PC-3 (cell line): ENCODE results near the gene ARID5A. TPM values are rescaled to one million over a fixed set of nuclear protein-coding genes. Genes with fewer than 3 reads are reported as not detected.

Source experiments
- ATAC-seq: fragments of 200-7000 bp; cut with Tn5 transposase; 2 replicates; pipeline ENCODE4 v1.9.1; 2020; ENCODE audit warnings: mild to moderate bottlenecking, moderate library complexity
- BruUV-seq: library from RNA; stranded (reverse); fragments of 400-500 nt; replicated peaks from 2 replicates; lab custom pipeline; 2021; lab: Mats Ljungman, UMichigan
- CTCF ChIA-PET: fragments of 300-600 bp; sonication (Branson Sonifier 250); formaldehyde crosslinking; loops from one replicate; lab custom pipeline; 2022; ENCODE audit warnings: antibody characterized with exemption; lab: Charles Lee
- POLR2A ChIA-PET: fragments of 300-600 bp; sonication (Branson Sonifier 250); formaldehyde crosslinking; loops from one replicate; lab custom pipeline; 2022; ENCODE audit warnings: antibody characterized with exemption; ENCODE audit not compliant: unreplicated experiment; lab: Charles Lee
- DNase-seq: peaks from one replicate; pipeline ENCODE4 v3.0.0-alpha.2; 2015
- H2AFZ ChIP-seq: fragments of 300-600 bp; sonication (generic); 2 replicates; pipeline ENCODE4 v1.6.0; 2016; ENCODE audit warnings: antibody characterized with exemption, low read length
- H3F3A ChIP-seq: fragments of 300-600 bp; sonication (generic); one replicate; pipeline ENCODE4 v1.6.0; 2017; ENCODE audit warnings: antibody characterized with exemption, low read length, control low read depth, mild to moderate bottlenecking; ENCODE audit not compliant: unreplicated experiment
- H3K27ac ChIP-seq: fragments of 300-600 bp; sonication (generic); 2 replicates; pipeline ENCODE4 v1.5.1; 2016; ENCODE audit warnings: mild to moderate bottlenecking, low read length
- H3K27me3 ChIP-seq: fragments of 300-600 bp; sonication (generic); 2 replicates; pipeline ENCODE4 v1.6.1; 2016; ENCODE audit warnings: low read length, mixed read lengths
- H3K36me3 ChIP-seq: fragments of 300-600 bp; sonication (generic); 2 replicates; pipeline ENCODE4 v1.6.1; 2016; ENCODE audit warnings: low read depth, mixed run types, low read length, mixed read lengths
- H3K4me1 ChIP-seq: fragments of 300-600 bp; sonication (generic); 2 replicates; pipeline ENCODE4 v1.5.1; 2016; ENCODE audit warnings: low read length; ENCODE audit not compliant: insufficient read depth
- H3K4me2 ChIP-seq: fragments of 300-600 bp; sonication (generic); 2 replicates; pipeline ENCODE4 v1.6.0; 2016; ENCODE audit warnings: low read length
- H3K4me3 ChIP-seq: fragments of 300-600 bp; sonication (generic); 2 replicates; pipeline ENCODE4 v1.5.1; 2016; ENCODE audit warnings: mild to moderate bottlenecking, low read length, mixed read lengths
- H3K79me2 ChIP-seq: fragments of 300-600 bp; sonication (generic); 2 replicates; pipeline ENCODE4 v1.6.1; 2017; ENCODE audit warnings: low read length, mixed read lengths
- H3K9ac ChIP-seq: fragments of 300-600 bp; sonication (generic); 2 replicates; pipeline ENCODE4 v1.6.0; 2016; ENCODE audit warnings: mild to moderate bottlenecking, low read length
- H3K9me2 ChIP-seq: fragments of 300-600 bp; sonication (generic); replicated peaks from 2 replicates; pipeline ENCODE4 v1.6.1; 2016; ENCODE audit warnings: mixed run types, low read length, mixed read lengths
- H3K9me3 ChIP-seq: fragments of 300-600 bp; sonication (generic); 2 replicates; pipeline ENCODE4 v1.6.1; 2016; ENCODE audit warnings: low read length, mixed read lengths
- H4K20me1 ChIP-seq: fragments of 300-600 bp; sonication (generic); 2 replicates; pipeline ENCODE4 v1.6.1; 2016; ENCODE audit warnings: low read length, mixed read lengths
- CTCF ChIP-seq: fragments of 300-600 bp; sonication (generic); conservative IDR thresholded peaks from 2 replicates; pipeline ENCODE4 v1.5.1; 2017; ENCODE audit warnings: antibody characterized with exemption, low read depth, mild to moderate bottlenecking, low read length
- EZH2 ChIP-seq: fragments of 300-600 bp; sonication (generic); IDR thresholded peaks from one replicate; pipeline ENCODE4 v1.6.1; 2017; ENCODE audit warnings: antibody characterized with exemption, mild to moderate bottlenecking, low read length; ENCODE audit not compliant: unreplicated experiment
- EZH2phosphoT487 ChIP-seq: fragments of 300-600 bp; sonication (generic); IDR thresholded peaks from 2 replicates; pipeline ENCODE4 v1.6.1; 2018; ENCODE audit warnings: mild to moderate bottlenecking, antibody characterized with exemption, low read length, borderline replicate concordance
- intact Hi-C: fragments of 100-400 bp; cut with micrococcal nuclease; formaldehyde crosslinking; loops from 2 replicates; pipeline ENCODE4 v1.9.0; 2023
- total RNA-seq: library from RNA; depleted of rRNA; stranded (reverse); fragments of >200 nt; gene quantifications from 2 replicates; pipeline ENCODE4 v1.2.3, GENCODE V29; 2014

Gene ARID5A
- total RNA-seq, 1 experiment from 2014 or later: 8.2 TPM

- no peak overlapping the region for H3K9ac ChIP-seq
- intact Hi-C loops: loop anchor here (1.0 kb wide), 1 partner anchor 45 kb away; no protein-coding TSS in a partner anchor
- DNase-seq: peak; percentile 64
- H3K9me3 ChIP-seq: no peaks in the 10 kb centered on the region
- ChIA-PET POLR2A (no interaction called here), CTCF (interaction anchor here (0.6 to 0.8 kb wide), 4 partner anchors 14 to 273 kb away, joined by 3 to 7 read pairs (median 4); no protein-coding TSS in a partner anchor)
- H4K20me1 ChIP-seq: no peaks in the 10 kb centered on the region
- H3K9me2 ChIP-seq: no peaks in the 10 kb centered on the region
- no peaks in the 10 kb centered on the region for H3K79me2 ChIP-seq
- no peaks in the 10 kb centered on the region for H3F3A ChIP-seq
- H3K4me2 ChIP-seq: peak overlapping the region; percentile 29; the same call in 1 of the 2 replicates
- H3K4me3 ChIP-seq: no peak overlapping the region
- peaks cover 27% of the 10 kb centered on the region for H3K4me1 ChIP-seq
- peak; percentile 28 for ATAC-seq
- no peak overlapping the region for H3K27ac ChIP-seq
- no peaks in the 10 kb centered on the region for H3K27me3 ChIP-seq
- TF ChIP-seq CTCF (peak; percentile 93), EZH2 (no peak)
- peak overlapping the region; percentile 63 for H2AFZ ChIP-seq
- BruUV-seq: no TSS peak
- no peaks in the 10 kb centered on the region for H3K36me3 ChIP-seq
These were observed 18.0 kb downstream of the ARID5A start for GRCh38 chr2:96554293-96555145.

- Histone ChIP-seq H3K36me3 (no peaks in the 10 kb centered on the region), H3K9me3 (no peaks in the 10 kb centered on the region), H2AFZ (no peak overlapping the region), H4K20me1 (no peaks in the 10 kb centered on the region), H3K27me3 (no peaks in the 10 kb centered on the region), H3F3A (no peaks in the 10 kb centered on the region), H3K4me2 (0 out of 2 replicates have a peak overlapping the region, but pooled peaks have one; percentile 21), H3K27ac (no peak overlapping the region), H3K79me2 (no peaks in the 10 kb centered on the region), H3K9me2 (no peaks in the 10 kb centered on the region), H3K9ac (no peak overlapping the region), H3K4me1 (peaks cover 27% of the 10 kb centered on the region), H3K4me3 (no peak overlapping the region)
- ATAC-seq: no peak
- TF ChIP-seq EZH2phosphoT487 (no peak), EZH2 (no peak), CTCF (no peak)
- intact Hi-C loops: no loop called here
- POLR2A ChIA-PET: no interaction called here
- BruUV-seq: no TSS peak
- CTCF ChIA-PET: interaction anchor here (0.6 kb wide), 1 partner anchor 272 kb away, joined by 3 read pairs; no protein-coding TSS in a partner anchor
- no peak for DNase-seq
These were observed 18.6 kb downstream of the ARID5A start for GRCh38 chr2:96555146-96555610.
